IMR-90 (cell line): Measurements from ENCODE around the gene ITK. TPM values are rescaled to one million over a fixed set of nuclear protein-coding genes. Genes with fewer than 3 reads are reported as not detected.
"Not testable (repeated sequence)": the region's sequence is repeated elsewhere in the genome, so short reads cannot be mapped to it uniquely, and the experiment has no call there.

Source experiments
- ATAC-seq: fragments of 200-7000 bp; cut with Tn5 transposase; 2 replicates; pipeline ENCODE4 v1.9.1; 2020; ENCODE audit warnings: low read depth, mild to moderate bottlenecking, moderate library complexity
- BruUV-seq: library from RNA; stranded (reverse); fragments of 400-500 nt; replicated peaks from 2 replicates; lab custom pipeline; 2021; lab: Mats Ljungman, UMichigan
- CTCF ChIA-PET: fragments of 300-600 bp; formaldehyde crosslinking; extraction: SDS; loops from one replicate; lab custom pipeline; 2021; ENCODE audit warnings: antibody characterized with exemption; lab: Yijun Ruan, JAX
- POLR2A ChIA-PET: fragments of 300-600 bp; sonication (Branson Sonifier 250); formaldehyde crosslinking; loops from one replicate; lab custom pipeline; 2022; ENCODE audit warnings: antibody characterized with exemption; ENCODE audit not compliant: unreplicated experiment; lab: Charles Lee
- DNase-seq: peaks from one replicate; pipeline ENCODE4 v3.0.0; 2013
- H2AFZ ChIP-seq: replicated peaks from 2 replicates; pipeline ENCODE3; 2013; ENCODE audit warnings: low read length, mild to moderate bottlenecking; ENCODE audit not compliant: poor library complexity
- H2AK5ac ChIP-seq: 2 replicates; pipeline ENCODE4 v1.6.1; 2013; ENCODE audit warnings: low read depth, low read length, inconsistent platforms
- H2AK9ac ChIP-seq: replicated peaks from 2 replicates; pipeline ENCODE3; 2013; ENCODE audit warnings: mild to moderate bottlenecking, low read depth, low read length, moderate library complexity; ENCODE audit not compliant: poor library complexity
- H2BK120ac ChIP-seq: 2 replicates; pipeline ENCODE4 v1.6.1; 2013; ENCODE audit warnings: low read depth, low read length, inconsistent platforms
- H2BK15ac ChIP-seq: 3 replicates; pipeline ENCODE4 v1.6.1; 2013; ENCODE audit warnings: low read depth, low read length, inconsistent platforms
- H2BK20ac ChIP-seq: 2 replicates; pipeline ENCODE4 v1.6.1; 2013; ENCODE audit warnings: low read depth, mild to moderate bottlenecking, inconsistent platforms, low read length, moderate library complexity
- H2BK5ac ChIP-seq: 2 replicates; pipeline ENCODE4 v1.6.1; 2013; ENCODE audit warnings: mild to moderate bottlenecking, low read depth, low read length, inconsistent platforms; ENCODE audit not compliant: poor library complexity, severe bottlenecking
- H3K14ac ChIP-seq: replicated peaks from 2 replicates; pipeline ENCODE4 v1.6.1; 2013; ENCODE audit warnings: low read depth, low read length, inconsistent platforms
- H3K18ac ChIP-seq: 2 replicates; pipeline ENCODE4 v1.6.1; 2013; ENCODE audit warnings: low read depth, low read length, control low read depth
- H3K23ac ChIP-seq: 2 replicates; pipeline ENCODE4 v1.6.1; 2013; ENCODE audit warnings: low read depth, low read length, inconsistent platforms
- H3K27ac ChIP-seq: 2 replicates; pipeline ENCODE4 v1.5.1; 2013; ENCODE audit warnings: mild to moderate bottlenecking, control low read depth, low read length; ENCODE audit not compliant: insufficient read depth
- H3K27me3 ChIP-seq: 2 replicates; pipeline ENCODE4 v1.6.1; 2013; ENCODE audit warnings: low read length; ENCODE audit not compliant: control insufficient read depth, insufficient read depth
- H3K36me3 ChIP-seq: 2 replicates; pipeline ENCODE4 v1.6.1; 2013; ENCODE audit warnings: low read length, mixed read lengths; ENCODE audit not compliant: control insufficient read depth, insufficient read depth
- H3K4ac ChIP-seq: 2 replicates; pipeline ENCODE4 v1.6.1; 2013; ENCODE audit warnings: low read depth, low read length, inconsistent platforms
- H3K4me1 ChIP-seq: 2 replicates; pipeline ENCODE4 v1.6.1; 2013; ENCODE audit warnings: low read length, mixed read lengths; ENCODE audit not compliant: control insufficient read depth, insufficient read depth
- H3K4me2 ChIP-seq: 2 replicates; pipeline ENCODE4 v1.6.1; 2013; ENCODE audit warnings: low read depth, mild to moderate bottlenecking, control low read depth, low read length, moderate library complexity
- H3K4me3 ChIP-seq: 2 replicates; pipeline ENCODE4 v1.5.1; 2013; ENCODE audit warnings: low read depth, mild to moderate bottlenecking, control low read depth, low read length, moderate library complexity; ENCODE audit not compliant: insufficient read depth
- H3K56ac ChIP-seq: 2 replicates; pipeline ENCODE4 v1.6.1; 2013; ENCODE audit warnings: low read length, inconsistent platforms; ENCODE audit not compliant: insufficient read depth; ENCODE audit errors: extremely low read depth
- H3K79me1 ChIP-seq, 2 experiments: 2 replicates each; pipeline ENCODE4 v1.6.1; 2013; ENCODE audit warnings: low read length in 2 of 2, inconsistent platforms in 1 of 2, low read depth in 1 of 2
- H3K9ac ChIP-seq: 2 replicates; pipeline ENCODE4 v1.6.1; 2013; ENCODE audit warnings: low read depth, low read length, control low read depth
- H3K9me1 ChIP-seq: 2 replicates; pipeline ENCODE4 v1.6.1; 2013; ENCODE audit warnings: low read length, inconsistent platforms; ENCODE audit not compliant: insufficient read depth
- H3K9me3 ChIP-seq: 2 replicates; pipeline ENCODE4 v1.6.1; 2013; ENCODE audit warnings: low read length; ENCODE audit not compliant: control insufficient read depth, insufficient read depth
- H4K20me1 ChIP-seq: 2 replicates; pipeline ENCODE4 v1.6.1; 2013; ENCODE audit warnings: low read length, inconsistent platforms; ENCODE audit not compliant: insufficient read depth
- H4K5ac ChIP-seq: 2 replicates; pipeline ENCODE4 v1.6.1; 2013; ENCODE audit warnings: mild to moderate bottlenecking, low read depth, low read length, control low read depth
- H4K8ac ChIP-seq, 2 experiments: 2 replicates each; pipeline ENCODE4 v1.6.1; 2013; ENCODE audit warnings: low read depth in 2 of 2, low read length in 2 of 2, control low read depth in 1 of 2, inconsistent platforms in 1 of 2
- H4K91ac ChIP-seq: 2 replicates; pipeline ENCODE4 v1.6.1; 2013; ENCODE audit warnings: low read depth, low read length, inconsistent platforms; ENCODE audit not compliant: insufficient read depth
- MAFK ChIP-seq: IDR thresholded peaks from 2 replicates; pipeline ENCODE4 v1.6.1; 2012; ENCODE audit warnings: low read depth, low read length, improper control_type of control experiment
- RCOR1 ChIP-seq: IDR thresholded peaks from 2 replicates; pipeline ENCODE4 v1.6.1; 2012; ENCODE audit warnings: mild to moderate bottlenecking, low read length, improper control_type of control experiment; ENCODE audit not compliant: insufficient replicate concordance
- WGBS, 2 experiments: methylation state at CpG; one replicate each; pipeline versions ENCODE4 v1.1.5 to v1.1.7; 2013; ENCODE audit warnings: missing lambda C conversion rate in 2 of 2; ENCODE audit not compliant: insufficient read length in 1 of 2; ENCODE audit errors: extremely low coverage in 2 of 2; 5-methylcytosine and 5-hydroxymethylcytosine counted together
- dilution Hi-C: fragments of 300-500 bp; cut with HindIII; formaldehyde crosslinking; loops from one replicate; pipeline ENCODE4 v1.14.3; 2018; ENCODE audit warnings: low sequenced_read_pairs; ENCODE audit not compliant: unreplicated experiment
- in situ Hi-C: fragments of 300-500 bp; cut with MboI; formaldehyde crosslinking; loops from 3 replicates; pipeline ENCODE4 v1.14.3; 2019; ENCODE audit warnings: low sequenced_read_pairs, inconsistent platforms, mixed read lengths
- intact Hi-C: fragments of 100-400 bp; cut with micrococcal nuclease; formaldehyde crosslinking; loops from 2 replicates; pipeline ENCODE4 v1.10.0; 2022
- polyA plus RNA-seq, 3 experiments: library from polyadenylated mRNA; depleted of rRNA; stranded (reverse); fragments of >200 nt; gene quantifications; 2 replicates each; pipeline ENCODE4 v1.2.3, GENCODE V29; 2012; ENCODE audit warnings: low replicate concordance in 1 of 3
- total RNA-seq: library from RNA; depleted of rRNA; stranded (reverse); fragments of >200 nt; gene quantifications from 2 replicates; pipeline ENCODE4 v1.2.3, GENCODE V29; 2012

ITK gene
- total and polyA plus RNA-seq, 2 of the 4 experiments (the other 2 are of a cell fraction), result not detected

DNA sequence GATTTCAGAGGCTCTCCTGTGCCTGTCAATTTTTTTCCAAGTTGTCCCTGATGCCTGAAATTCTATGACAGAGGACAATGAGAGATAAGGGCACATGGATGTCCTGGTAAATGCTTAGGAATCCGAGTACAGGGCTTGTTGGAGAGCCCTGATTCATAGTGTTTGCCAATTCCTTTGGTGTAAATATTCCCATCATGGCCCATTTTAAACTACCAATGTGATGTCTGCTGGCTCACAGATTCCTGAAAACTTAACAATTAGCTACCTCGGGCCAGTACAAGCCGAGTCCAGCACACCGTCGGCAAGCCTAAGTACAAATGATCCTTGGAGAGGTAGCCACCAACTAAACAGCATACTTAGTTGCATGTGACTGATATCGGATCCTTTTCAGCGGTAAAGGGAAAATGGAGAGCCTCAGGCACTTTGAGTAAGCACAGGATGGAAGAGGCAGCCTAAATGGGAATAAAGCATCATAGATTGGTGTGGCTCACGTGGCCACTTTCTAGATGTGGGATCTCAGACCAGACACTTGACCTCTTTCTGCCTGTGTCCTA is 3.6 kb downstream of the ITK start:
- Histone ChIP-seq H3K14ac (no peak overlapping the region), H2BK5ac (no peak overlapping the region), H3K4me1 (no peaks in the 10 kb centered on the region), H3K23ac (no peak overlapping the region), H3K27me3 (no peaks in the 10 kb centered on the region; the same call in none of the 2 replicates), H2BK120ac (no peak overlapping the region), H3K9me3 (no peaks in the 10 kb centered on the region), H4K5ac (no peak overlapping the region), H3K9ac (no peak overlapping the region), H3K27ac (no peak overlapping the region), H3K36me3 (no peaks in the 10 kb centered on the region), H3K4ac (no peak overlapping the region), H4K20me1 (no peaks in the 10 kb centered on the region), H2BK20ac (no peak overlapping the region), H3K9me1 (no peaks in the 10 kb centered on the region), H2AFZ (no peak overlapping the region), H3K4me2 (no peak overlapping the region), H2BK15ac (no peak overlapping the region), H4K8ac (no peak overlapping the region), H2AK5ac (no peak overlapping the region), H3K79me1 (no peaks in the 10 kb centered on the region), H3K18ac (no peak overlapping the region), H3K56ac (no peak overlapping the region), H4K91ac (no peak overlapping the region), H2AK9ac (no peak overlapping the region), H3K4me3 (no peak overlapping the region)
- BruUV-seq, result no TSS peak
- WGBS, 2 experiments, result 40% methylated on average over 3 of the region's 8 CpGs; no CpG with 5 or more reads in 1 of the 2 experiments
- POLR2A ChIA-PET, result no interaction called here
- CTCF ChIA-PET, result no interaction called here
- dilution Hi-C loops, result no loop called here
- no peak for DNase-seq
- in situ Hi-C loops, result no loop called here
- TF ChIP-seq RCOR1 (no peak), MAFK (no peak)
- intact Hi-C loops, result no loop called here
- no peak for ATAC-seq

DNA sequence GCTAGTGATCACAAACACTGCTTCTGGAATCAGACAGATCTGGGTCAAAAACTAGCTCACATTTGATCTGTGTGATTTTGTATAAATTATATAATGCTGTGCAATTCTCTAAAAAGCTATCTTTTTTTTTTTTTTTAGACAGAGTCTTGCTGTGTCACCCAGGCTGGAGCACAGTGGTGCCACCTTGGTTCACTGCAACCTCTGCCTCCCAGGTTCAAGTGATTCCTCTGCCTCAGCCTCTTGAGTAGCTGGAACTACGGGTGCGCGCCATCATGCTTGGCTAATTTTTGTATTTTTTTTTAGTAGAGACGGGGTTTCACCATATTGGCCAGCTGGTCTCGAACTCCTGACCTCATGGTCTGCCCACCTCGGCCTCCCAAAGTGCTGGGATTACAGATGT is 4.5 kb downstream of the ITK start:
- ATAC-seq, H3K9ac ChIP-seq, H2AK5ac ChIP-seq, H3K79me1 ChIP-seq, H3K27ac ChIP-seq, H2BK20ac ChIP-seq, H4K5ac ChIP-seq, H4K91ac ChIP-seq, H3K4me1 ChIP-seq, H3K9me1 ChIP-seq, H3K27me3 ChIP-seq, BruUV-seq, H2BK15ac ChIP-seq, H4K8ac ChIP-seq, H2BK5ac ChIP-seq, H3K36me3 ChIP-seq, DNase-seq, in situ Hi-C loops, H4K20me1 ChIP-seq, H2BK120ac ChIP-seq, H3K4me3 ChIP-seq, dilution Hi-C loops, POLR2A ChIA-PET, intact Hi-C loops, H2AK9ac ChIP-seq, H3K18ac ChIP-seq, H3K4me2 ChIP-seq, H3K14ac ChIP-seq, H3K4ac ChIP-seq, CTCF ChIA-PET, H2AFZ ChIP-seq, H3K56ac ChIP-seq, H3K23ac ChIP-seq, H3K9me3 ChIP-seq: not testable (repeated sequence)
- no CpG with 5 or more reads among the region's 6 CpGs for WGBS, 2 experiments
